ENCODE data around the gene TSC2.
A peak's percentile ranks its signal among the peaks of the same experiment; 100 is the strongest.
"Not testable (repeated sequence)": the region's sequence is repeated elsewhere in the genome, so short reads cannot be mapped to it uniquely, and the experiment has no call there.

TSC2 gene

GRCh38 chr16:2011726-2012125 is 36.1 kb upstream of the TSC2 start:
- H3K9me3 ChIP-seq (replicated peaks in 1 of 2; ENCODE audit: control insufficient read depth in 2 of 2, insufficient read depth in 1 of 2, low read depth in 1 of 2, low read length in 2 of 2); H3K4me2 ChIP-seq (ENCODE audit: insufficient read depth, low read length, poor library complexity, severe bottlenecking); H3K23ac ChIP-seq (ENCODE audit: low read depth, low read length, poor library complexity); H2BK120ac ChIP-seq (ENCODE audit: low read depth, low read length); H4K91ac ChIP-seq (ENCODE audit: low read depth, low read length, poor library complexity); H2BK15ac ChIP-seq (ENCODE audit: low read length); H2AFZ ChIP-seq (ENCODE audit: low read length); H2AK5ac ChIP-seq (ENCODE audit: low read depth, low read length); H3K4me3 ChIP-seq (ENCODE audit: low read length in 2 of 2); H2BK12ac ChIP-seq (ENCODE audit: low read length); H3K18ac ChIP-seq (ENCODE audit: low read length); H3K4ac ChIP-seq (ENCODE audit: low read length); DNase-seq (ENCODE audit: low spot score); H4K8ac ChIP-seq (ENCODE audit: low read depth, low read length); H3K27me3 ChIP-seq (ENCODE audit: control insufficient read depth in 3 of 3, insufficient read depth in 3 of 3, low read depth in 1 of 3, low read length in 3 of 3); H2BK5ac ChIP-seq (ENCODE audit: low read length); H3K9ac ChIP-seq (ENCODE audit: low read depth, low read length, poor library complexity); H3K14ac ChIP-seq (ENCODE audit: low read length); H3K27ac ChIP-seq (replicated peaks; ENCODE audit: low read length): not testable (repeated sequence)
- Histone ChIP-seq H3K4me1 (ENCODE audit: control insufficient read depth in 2 of 2, insufficient read depth in 1 of 2, low read depth in 1 of 2, low read length in 2 of 2) (peaks cover 17 to 22% of the 10 kb centered on the region in 2 donors), H3K36me3 (replicated peaks in 1 of 2; ENCODE audit: control insufficient read depth in 2 of 2, insufficient read depth in 2 of 2, low read length in 2 of 2) (peaks cover 8 to 13% of the 10 kb centered on the region in 2 donors), H3K79me1 (ENCODE audit: low read depth, low read length) (peaks cover 19% of the 10 kb centered on the region)
- WGBS, 2 donors (ENCODE audit: extremely low coverage in 2 of 2, insufficient read length in 2 of 2, insufficient replicate concordance in 1 of 2): no CpG with 5 or more reads among the region's 9 CpGs

- Histone ChIP-seq H3K9ac (ENCODE audit: low read depth, low read length, poor library complexity) (no peak overlapping the region), H2BK5ac (ENCODE audit: low read length) (no peak overlapping the region)
These were observed 34.3 kb upstream of the TSC2 start for GRCh38 chr16:2013527-2013926.

GRCh38 chr16:2015117-2015946 is 32.5 kb upstream of the TSC2 start:
- Histone ChIP-seq H3K4me3 (ENCODE audit: low read length in 2 of 2) (no peak overlapping the region), H3K4ac (ENCODE audit: low read length) (no peak overlapping the region), H2BK15ac (ENCODE audit: low read length) (peak overlapping the region; percentile 58), H3K9ac (ENCODE audit: low read depth, low read length, poor library complexity) (no peak overlapping the region), H2BK120ac (ENCODE audit: low read depth, low read length) (no peak overlapping the region), H3K18ac (ENCODE audit: low read length) (peak overlapping the region; percentile 48), H2BK5ac (ENCODE audit: low read length) (no peak overlapping the region), H3K9me3 (replicated peaks in 1 of 2; ENCODE audit: control insufficient read depth in 2 of 2, insufficient read depth in 1 of 2, low read depth in 1 of 2, low read length in 2 of 2) (no peaks in the 10 kb centered on the region), H3K79me1 (ENCODE audit: low read depth, low read length) (peaks cover 2% of the 10 kb centered on the region), H3K23ac (ENCODE audit: low read depth, low read length, poor library complexity) (peak overlapping the region; percentile 73), H4K8ac (ENCODE audit: low read depth, low read length) (no peak overlapping the region), H3K14ac (ENCODE audit: low read length) (no peak overlapping the region), H3K36me3 (replicated peaks in 1 of 2; ENCODE audit: control insufficient read depth in 2 of 2, insufficient read depth in 2 of 2, low read length in 2 of 2) (no peaks in the 10 kb centered on the region), H2AK5ac (ENCODE audit: low read depth, low read length) (peak overlapping the region; percentile 93), H2BK12ac (ENCODE audit: low read length) (no peak overlapping the region), H3K27ac (replicated peaks; ENCODE audit: low read length) (no peak overlapping the region), H3K27me3 (ENCODE audit: control insufficient read depth in 3 of 3, insufficient read depth in 3 of 3, low read depth in 1 of 3, low read length in 3 of 3) (peaks cover 15 to 23% (median 21%) of the 10 kb centered on the region in 3 experiments), H2AFZ (ENCODE audit: low read length) (no peak overlapping the region), H4K91ac (ENCODE audit: low read depth, low read length, poor library complexity) (no peak overlapping the region), H3K4me1 (ENCODE audit: control insufficient read depth in 2 of 2, insufficient read depth in 1 of 2, low read depth in 1 of 2, low read length in 2 of 2) (peaks cover 3 to 4% of the 10 kb centered on the region in 2 donors), H3K4me2 (ENCODE audit: insufficient read depth, low read length, poor library complexity, severe bottlenecking) (no peak overlapping the region)
- DNase-seq (ENCODE audit: low spot score): no peak
- no CpG with 5 or more reads among the region's 24 CpGs for WGBS, 2 donors (ENCODE audit: extremely low coverage in 2 of 2, insufficient read length in 2 of 2, insufficient replicate concordance in 1 of 2)

More at GRCh38 chr16:2013527-2013926, 34.3 kb upstream of the TSC2 start:
- no peak overlapping the region for H3K23ac ChIP-seq (ENCODE audit: low read depth, low read length, poor library complexity)
- no CpG with 5 or more reads among the region's 15 CpGs for WGBS, 2 donors (ENCODE audit: extremely low coverage in 2 of 2, insufficient read length in 2 of 2, insufficient replicate concordance in 1 of 2)
- H3K4me1 ChIP-seq (ENCODE audit: control insufficient read depth in 2 of 2, insufficient read depth in 1 of 2, low read depth in 1 of 2, low read length in 2 of 2): peaks cover 9 to 12% of the 10 kb centered on the region in 2 donors
- H3K4me3 ChIP-seq (ENCODE audit: low read length in 2 of 2): no peak overlapping the region
- no peak overlapping the region for H3K4ac ChIP-seq (ENCODE audit: low read length)
- H4K91ac ChIP-seq (ENCODE audit: low read depth, low read length, poor library complexity): no peak overlapping the region
- no peak overlapping the region for H4K8ac ChIP-seq (ENCODE audit: low read depth, low read length)
- H2BK12ac ChIP-seq (ENCODE audit: low read length): no peak overlapping the region
- H2BK120ac ChIP-seq (ENCODE audit: low read depth, low read length): no peak overlapping the region
- no peak overlapping the region for H3K27ac ChIP-seq (replicated peaks; ENCODE audit: low read length)
- no peak overlapping the region for H3K14ac ChIP-seq (ENCODE audit: low read length)
- no peaks in the 10 kb centered on the region for H3K36me3 ChIP-seq (replicated peaks in 1 of 2; ENCODE audit: control insufficient read depth in 2 of 2, insufficient read depth in 2 of 2, low read length in 2 of 2)
- H3K79me1 ChIP-seq (ENCODE audit: low read depth, low read length): peaks cover 4% of the 10 kb centered on the region
- H2AFZ ChIP-seq (ENCODE audit: low read length): no peak overlapping the region
- DNase-seq (ENCODE audit: low spot score): no peak
- H2AK5ac ChIP-seq (ENCODE audit: low read depth, low read length): no peak overlapping the region
- no peak overlapping the region for H3K4me2 ChIP-seq (ENCODE audit: insufficient read depth, low read length, poor library complexity, severe bottlenecking)
- H3K9me3 ChIP-seq (replicated peaks in 1 of 2; ENCODE audit: control insufficient read depth in 2 of 2, insufficient read depth in 1 of 2, low read depth in 1 of 2, low read length in 2 of 2): no peaks in the 10 kb centered on the region
- no peak overlapping the region for H2BK15ac ChIP-seq (ENCODE audit: low read length)
- peaks cover 0 to 6% (median 4%) of the 10 kb centered on the region in 3 experiments for H3K27me3 ChIP-seq (ENCODE audit: control insufficient read depth in 3 of 3, insufficient read depth in 3 of 3, low read depth in 1 of 3, low read length in 3 of 3)
- H3K18ac ChIP-seq (ENCODE audit: low read length): no peak overlapping the region

GRCh38 chr16:2015947-2016208 is 31.9 kb upstream of the TSC2 start:
- Histone ChIP-seq H3K4ac (ENCODE audit: low read length) (no peak overlapping the region), H3K27ac (replicated peaks; ENCODE audit: low read length) (no peak overlapping the region), H3K9ac (ENCODE audit: low read depth, low read length, poor library complexity) (no peak overlapping the region), H3K27me3 (ENCODE audit: control insufficient read depth in 3 of 3, insufficient read depth in 3 of 3, low read depth in 1 of 3, low read length in 3 of 3) (peaks cover 19 to 28% (median 26%) of the 10 kb centered on the region in 3 experiments), H3K36me3 (replicated peaks in 1 of 2; ENCODE audit: control insufficient read depth in 2 of 2, insufficient read depth in 2 of 2, low read length in 2 of 2) (no peaks in the 10 kb centered on the region), H3K4me1 (ENCODE audit: control insufficient read depth in 2 of 2, insufficient read depth in 1 of 2, low read depth in 1 of 2, low read length in 2 of 2) (peaks cover 2 to 4% of the 10 kb centered on the region in 2 donors), H2BK5ac (ENCODE audit: low read length) (no peak overlapping the region), H2BK15ac (ENCODE audit: low read length) (peak overlapping the region; percentile 58), H2AFZ (ENCODE audit: low read length) (no peak overlapping the region), H2BK120ac (ENCODE audit: low read depth, low read length) (no peak overlapping the region), H3K23ac (ENCODE audit: low read depth, low read length, poor library complexity) (peak overlapping the region; percentile 73), H2AK5ac (ENCODE audit: low read depth, low read length) (peak overlapping the region; percentile 93), H3K4me2 (ENCODE audit: insufficient read depth, low read length, poor library complexity, severe bottlenecking) (no peak overlapping the region), H3K4me3 (ENCODE audit: low read length in 2 of 2) (no peak overlapping the region), H3K18ac (ENCODE audit: low read length) (peak overlapping the region; percentile 48), H4K8ac (ENCODE audit: low read depth, low read length) (no peak overlapping the region), H4K91ac (ENCODE audit: low read depth, low read length, poor library complexity) (no peak overlapping the region), H3K79me1 (ENCODE audit: low read depth, low read length) (no peaks in the 10 kb centered on the region), H3K9me3 (replicated peaks in 1 of 2; ENCODE audit: control insufficient read depth in 2 of 2, insufficient read depth in 1 of 2, low read depth in 1 of 2, low read length in 2 of 2) (no peaks in the 10 kb centered on the region), H3K14ac (ENCODE audit: low read length) (peak overlapping the region; percentile 44), H2BK12ac (ENCODE audit: low read length) (no peak overlapping the region)
- no peak for DNase-seq (ENCODE audit: low spot score)
- WGBS, 2 donors (ENCODE audit: extremely low coverage in 2 of 2, insufficient read length in 2 of 2, insufficient replicate concordance in 1 of 2): no CpG with 5 or more reads among the region's 7 CpGs
